Measurements from ENCODE around the gene AOPEP.

The AOPEP gene

GRCh38 chr9:95063300-95063699 is 336.8 kb downstream of the AOPEP start:
- no peak overlapping the region for H3K27ac ChIP-seq (ENCODE audit: low read depth, low read length)
- H3K36me3 ChIP-seq (ENCODE audit: control insufficient read depth, low read length) = no peaks in the 10 kb centered on the region
- no peaks in the 10 kb centered on the region for H3K4me1 ChIP-seq (ENCODE audit: control insufficient read depth, low read length)
- no peaks in the 10 kb centered on the region for H3K9me3 ChIP-seq (ENCODE audit: control insufficient read depth, insufficient read depth, low read length)
- H3K27me3 ChIP-seq (ENCODE audit: control insufficient read depth, low read length) = no peaks in the 10 kb centered on the region
- no peaks in the 10 kb centered on the region for H3K9me2 ChIP-seq (replicated peaks; ENCODE audit: control insufficient read depth, low read length)
- no peaks in the 10 kb centered on the region for H3F3A ChIP-seq (ENCODE audit: control insufficient read depth, insufficient read depth)
- H4K20me1 ChIP-seq (ENCODE audit: control insufficient read depth, insufficient read depth, low read depth, low read length) = no peaks in the 10 kb centered on the region
- H3K4me3 ChIP-seq (ENCODE audit: low read length) = no peak overlapping the region
- H3K4me2 ChIP-seq (ENCODE audit: low read length) = no peak overlapping the region
- no peaks in the 10 kb centered on the region for H3K79me2 ChIP-seq (ENCODE audit: control insufficient read depth, low read length)
- TF ChIP-seq, protein P1, sequence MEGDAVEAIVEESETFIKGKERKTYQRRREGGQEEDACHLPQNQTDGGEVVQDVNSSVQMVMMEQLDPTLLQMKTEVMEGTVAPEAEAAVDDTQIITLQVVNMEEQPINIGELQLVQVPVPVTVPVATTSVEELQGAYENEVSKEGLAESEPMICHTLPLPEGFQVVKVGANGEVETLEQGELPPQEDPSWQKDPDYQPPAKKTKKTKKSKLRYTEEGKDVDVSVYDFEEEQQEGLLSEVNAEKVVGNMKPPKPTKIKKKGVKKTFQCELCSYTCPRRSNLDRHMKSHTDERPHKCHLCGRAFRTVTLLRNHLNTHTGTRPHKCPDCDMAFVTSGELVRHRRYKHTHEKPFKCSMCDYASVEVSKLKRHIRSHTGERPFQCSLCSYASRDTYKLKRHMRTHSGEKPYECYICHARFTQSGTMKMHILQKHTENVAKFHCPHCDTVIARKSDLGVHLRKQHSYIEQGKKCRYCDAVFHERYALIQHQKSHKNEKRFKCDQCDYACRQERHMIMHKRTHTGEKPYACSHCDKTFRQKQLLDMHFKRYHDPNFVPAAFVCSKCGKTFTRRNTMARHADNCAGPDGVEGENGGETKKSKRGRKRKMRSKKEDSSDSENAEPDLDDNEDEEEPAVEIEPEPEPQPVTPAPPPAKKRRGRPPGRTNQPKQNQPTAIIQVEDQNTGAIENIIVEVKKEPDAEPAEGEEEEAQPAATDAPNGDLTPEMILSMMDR (IDR thresholded peaks at IDR 0.05; ENCODE audit: low read depth, low read length, poor library complexity, severe bottlenecking) = no peak
- no peak for TF ChIP-seq EZH2phosphoT487 (IDR thresholded peaks at IDR 0.05; ENCODE audit: borderline replicate concordance, low read length)

- no peak overlapping the region for H3K27ac ChIP-seq (ENCODE audit: low read depth, low read length)
- no peaks in the 10 kb centered on the region for H3K79me2 ChIP-seq (ENCODE audit: control insufficient read depth, low read length)
- no peak overlapping the region for H3K4me2 ChIP-seq (ENCODE audit: low read length)
- no peaks in the 10 kb centered on the region for H3F3A ChIP-seq (ENCODE audit: control insufficient read depth, insufficient read depth)
- no peak overlapping the region for H3K4me3 ChIP-seq (ENCODE audit: low read length)
- H3K9me3 ChIP-seq (ENCODE audit: control insufficient read depth, insufficient read depth, low read length) = no peaks in the 10 kb centered on the region
- H3K9me2 ChIP-seq (replicated peaks; ENCODE audit: control insufficient read depth, low read length) = no peaks in the 10 kb centered on the region
- H3K27me3 ChIP-seq (ENCODE audit: control insufficient read depth, low read length) = no peaks in the 10 kb centered on the region
- no peak for TF ChIP-seq EZH2phosphoT487 (IDR thresholded peaks at IDR 0.05; ENCODE audit: borderline replicate concordance, low read length)
- TF ChIP-seq, protein P1 (IDR thresholded peaks at IDR 0.05; ENCODE audit: low read depth, low read length, poor library complexity, severe bottlenecking) = no peak
- no peaks in the 10 kb centered on the region for H3K4me1 ChIP-seq (ENCODE audit: control insufficient read depth, low read length)
- no peaks in the 10 kb centered on the region for H3K36me3 ChIP-seq (ENCODE audit: control insufficient read depth, low read length)
- no peaks in the 10 kb centered on the region for H4K20me1 ChIP-seq (ENCODE audit: control insufficient read depth, insufficient read depth, low read depth, low read length)
Measured at GRCh38 chr9:95065224-95065623, 338.7 kb downstream of the AOPEP start.

DNA sequence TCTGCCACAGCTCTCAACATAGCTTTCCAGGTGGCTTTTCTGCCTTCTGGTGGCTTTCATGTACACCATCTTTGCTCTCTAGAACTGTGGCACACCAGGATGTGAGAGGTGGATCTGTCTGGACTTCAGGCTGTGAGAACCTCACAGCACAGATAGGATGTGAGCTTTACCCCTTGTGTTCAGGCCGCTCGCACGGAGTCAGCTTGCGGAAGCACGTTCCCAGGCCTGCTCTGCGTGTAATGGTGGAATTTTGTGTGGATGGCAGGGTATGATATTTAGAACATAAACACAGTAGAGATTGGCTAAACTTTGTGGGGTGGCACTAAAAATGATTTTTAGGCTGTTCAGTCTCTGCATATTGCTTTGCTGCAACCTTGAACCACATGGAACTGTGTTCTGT is 340.6 kb downstream of the AOPEP start:
- Histone ChIP-seq H3K79me2 (ENCODE audit: control insufficient read depth, low read length) (no peaks in the 10 kb centered on the region), H3F3A (ENCODE audit: control insufficient read depth, insufficient read depth) (no peaks in the 10 kb centered on the region), H4K20me1 (ENCODE audit: control insufficient read depth, insufficient read depth, low read depth, low read length) (no peaks in the 10 kb centered on the region), H3K36me3 (ENCODE audit: control insufficient read depth, low read length) (no peaks in the 10 kb centered on the region), H3K9me2 (replicated peaks; ENCODE audit: control insufficient read depth, low read length) (no peaks in the 10 kb centered on the region), H3K4me3 (ENCODE audit: low read length) (no peak overlapping the region), H3K27ac (ENCODE audit: low read depth, low read length) (no peak overlapping the region), H3K4me2 (ENCODE audit: low read length) (no peak overlapping the region), H3K4me1 (ENCODE audit: control insufficient read depth, low read length) (no peaks in the 10 kb centered on the region), H3K27me3 (ENCODE audit: control insufficient read depth, low read length) (no peaks in the 10 kb centered on the region), H3K9me3 (ENCODE audit: control insufficient read depth, insufficient read depth, low read length) (no peaks in the 10 kb centered on the region)
- TF ChIP-seq, protein P1 (IDR thresholded peaks at IDR 0.05; ENCODE audit: low read depth, low read length, poor library complexity, severe bottlenecking) = no peak
- TF ChIP-seq EZH2phosphoT487 (IDR thresholded peaks at IDR 0.05; ENCODE audit: borderline replicate concordance, low read length) = no peak

GRCh38 chr9:95067897-95068296 is 341.4 kb downstream of the AOPEP start:
- no peaks in the 10 kb centered on the region for H3K27me3 ChIP-seq (ENCODE audit: control insufficient read depth, low read length)
- H3K79me2 ChIP-seq (ENCODE audit: control insufficient read depth, low read length) = no peaks in the 10 kb centered on the region
- no peak for TF ChIP-seq EZH2phosphoT487 (IDR thresholded peaks at IDR 0.05; ENCODE audit: borderline replicate concordance, low read length)
- TF ChIP-seq, protein P1 (IDR thresholded peaks at IDR 0.05; ENCODE audit: low read depth, low read length, poor library complexity, severe bottlenecking) = no peak
- H3K9me3 ChIP-seq (ENCODE audit: control insufficient read depth, insufficient read depth, low read length) = no peaks in the 10 kb centered on the region
- H3F3A ChIP-seq (ENCODE audit: control insufficient read depth, insufficient read depth) = no peaks in the 10 kb centered on the region
- no peak overlapping the region for H3K4me2 ChIP-seq (ENCODE audit: low read length)
- no peaks in the 10 kb centered on the region for H4K20me1 ChIP-seq (ENCODE audit: control insufficient read depth, insufficient read depth, low read depth, low read length)
- no peaks in the 10 kb centered on the region for H3K9me2 ChIP-seq (replicated peaks; ENCODE audit: control insufficient read depth, low read length)
- no peaks in the 10 kb centered on the region for H3K4me1 ChIP-seq (ENCODE audit: control insufficient read depth, low read length)
- no peak overlapping the region for H3K4me3 ChIP-seq (ENCODE audit: low read length)
- H3K27ac ChIP-seq (ENCODE audit: low read depth, low read length) = no peak overlapping the region
- no peaks in the 10 kb centered on the region for H3K36me3 ChIP-seq (ENCODE audit: control insufficient read depth, low read length)

All from DOHH2 (cell line).